A673 (cell line): ENCODE data around the gene TMEM8B. TPM values are rescaled to one million over a fixed set of nuclear protein-coding genes. Genes with fewer than 3 reads are reported as not detected.

ENCODE experiments used
- BruUV-seq: library from RNA; stranded (reverse); fragments of 400-500 nt; replicated peaks from 2 replicates; lab custom pipeline; 2021; lab: Mats Ljungman, UMichigan
- CTCF ChIA-PET: fragments of 300-600 bp; sonication (Branson Sonifier 250); formaldehyde crosslinking; loops from one replicate; lab custom pipeline; 2022; ENCODE audit warnings: antibody characterized with exemption; lab: Charles Lee
- POLR2A ChIA-PET: fragments of 300-600 bp; sonication (Branson Sonifier 250); formaldehyde crosslinking; loops from one replicate; lab custom pipeline; 2022; ENCODE audit warnings: antibody characterized with exemption; ENCODE audit not compliant: low non-redundant PET; lab: Charles Lee
- DNase-seq: peaks from one replicate; pipeline ENCODE4 v3.0.0-alpha.2; 2015; ENCODE audit warnings: low spot score
- H3K27ac ChIP-seq: fragments of 200-600 bp; sonication (generic); 2 replicates; pipeline ENCODE4 v1.5.1; 2016; ENCODE audit warnings: mixed run types, low read depth, mild to moderate bottlenecking, mixed read lengths, antibody characterized with exemption, low read length; ENCODE audit not compliant: poor library complexity, severe bottlenecking
- H3K27me3 ChIP-seq: fragments of 200-600 bp; sonication (generic); replicated peaks from 2 replicates; pipeline ENCODE4 v1.6.1; 2017; ENCODE audit warnings: mixed run types, low read depth, mild to moderate bottlenecking, mixed read lengths, antibody characterized with exemption, low read length; ENCODE audit not compliant: insufficient read depth, poor library complexity
- H3K36me3 ChIP-seq: fragments of 200-600 bp; sonication (generic); 2 replicates; pipeline ENCODE4 v1.6.1; 2016; ENCODE audit warnings: mixed run types, mild to moderate bottlenecking, mixed read lengths, antibody characterized with exemption, low read length; ENCODE audit not compliant: insufficient read depth, poor library complexity, severe bottlenecking
- H3K4me1 ChIP-seq: fragments of 200-600 bp; sonication (generic); 2 replicates; pipeline ENCODE4 v1.6.1; 2017; ENCODE audit warnings: mixed run types, mild to moderate bottlenecking, mixed read lengths, antibody characterized with exemption, low read length; ENCODE audit not compliant: insufficient read depth, poor library complexity, severe bottlenecking
- H3K4me3 ChIP-seq: fragments of 200-600 bp; sonication (generic); 2 replicates; pipeline ENCODE4 v1.5.1; 2016; ENCODE audit warnings: low read depth, mixed run types, mild to moderate bottlenecking, mixed read lengths, low read length; ENCODE audit not compliant: poor library complexity, severe bottlenecking
- H3K9me3 ChIP-seq: fragments of 200-600 bp; sonication (generic); 2 replicates; pipeline ENCODE4 v1.6.1; 2016; ENCODE audit warnings: mixed run types, low read depth, mild to moderate bottlenecking, mixed read lengths, antibody characterized with exemption, low read length; ENCODE audit not compliant: poor library complexity, severe bottlenecking
- CTCF ChIP-seq: fragments of 300-800, 200-600 bp; sonication (generic); conservative IDR thresholded peaks from 2 replicates; pipeline ENCODE4 v1.5.1; 2017; ENCODE audit warnings: low read depth, mild to moderate bottlenecking, antibody characterized with exemption, low read length, moderate library complexity, mixed read lengths
- EZH2 ChIP-seq: fragments of 200-600 bp; sonication (generic); IDR thresholded peaks from 2 replicates; pipeline ENCODE4 v1.6.1; 2017; ENCODE audit warnings: borderline replicate concordance, low read depth, mild to moderate bottlenecking, mixed read lengths, antibody characterized with exemption, low read length; ENCODE audit not compliant: poor library complexity, severe bottlenecking
- intact Hi-C: fragments of 100-400 bp; cut with micrococcal nuclease; formaldehyde crosslinking; loops from one replicate; pipeline ENCODE4 v1.10.0; 2022; ENCODE audit not compliant: unreplicated experiment
- total RNA-seq: library from RNA; stranded (reverse); gene quantifications from 2 replicates; pipeline ENCODE4 v1.2.3, GENCODE V29; 2021

The TMEM8B gene
- total RNA-seq, 1 experiment from 2014 or later, result 6.9 TPM

- Histone ChIP-seq H3K4me1 (no peaks in the 10 kb centered on the region), H3K9me3 (no peaks in the 10 kb centered on the region), H3K4me3 (no peak overlapping the region), H3K36me3 (no peaks in the 10 kb centered on the region), H3K27ac (no peak overlapping the region), H3K27me3 (no peaks in the 10 kb centered on the region)
- no peak for TF ChIP-seq EZH2
- no peak for TF ChIP-seq CTCF
- CTCF ChIA-PET, result no interaction called here
- DNase-seq, result no peak
- POLR2A ChIA-PET, result no interaction called here
- intact Hi-C loops, result no loop called here
- BruUV-seq, result no TSS peak
These were observed 27.2 kb downstream of the TMEM8B start for GRCh38 chr9:35856206-35856605.

GRCh38 chr9:35856882-35857281 is 27.9 kb downstream of the TMEM8B start:
- intact Hi-C loops, result no loop called here
- ChIA-PET CTCF (interaction anchor here (0.6 kb wide), 1 partner anchor 26 kb away, joined by 3 read pairs; no protein-coding TSS in a partner anchor), POLR2A (no interaction called here)
- TF ChIP-seq EZH2 (no peak), CTCF (no peak)
- Histone ChIP-seq H3K9me3 (no peaks in the 10 kb centered on the region), H3K4me1 (no peaks in the 10 kb centered on the region), H3K27me3 (no peaks in the 10 kb centered on the region), H3K4me3 (no peak overlapping the region), H3K36me3 (no peaks in the 10 kb centered on the region), H3K27ac (no peak overlapping the region)
- no TSS peak for BruUV-seq
- no peak for DNase-seq

GRCh38 chr9:35858458-35858857 is 29.4 kb downstream of the TMEM8B start:
- ChIA-PET CTCF (no interaction called here), POLR2A (no interaction called here)
- Histone ChIP-seq H3K9me3 (no peaks in the 10 kb centered on the region), H3K27me3 (no peaks in the 10 kb centered on the region), H3K4me1 (no peaks in the 10 kb centered on the region), H3K27ac (no peak overlapping the region), H3K36me3 (no peaks in the 10 kb centered on the region), H3K4me3 (no peak overlapping the region)
- TF ChIP-seq EZH2 (no peak), CTCF (no peak)
- no TSS peak for BruUV-seq
- DNase-seq, result no peak
- intact Hi-C loops, result no loop called here
